Activated CD4-positive, alpha-beta T cell treated with anti-CD3 and anti-CD28 coated beads, Interleukin-2, amount 50 U/mL, for 4 hours (primary cell): ENCODE results near the gene EGF.
"Not testable (repeated sequence)": the region's sequence is repeated elsewhere in the genome, so short reads cannot be mapped to it uniquely, and the experiment has no call there.

ENCODE experiments used
- DNase-seq, 2 experiments: peaks; one replicate each; pipeline ENCODE4 v3.0.0-alpha.2; 2020

The EGF gene

DNA sequence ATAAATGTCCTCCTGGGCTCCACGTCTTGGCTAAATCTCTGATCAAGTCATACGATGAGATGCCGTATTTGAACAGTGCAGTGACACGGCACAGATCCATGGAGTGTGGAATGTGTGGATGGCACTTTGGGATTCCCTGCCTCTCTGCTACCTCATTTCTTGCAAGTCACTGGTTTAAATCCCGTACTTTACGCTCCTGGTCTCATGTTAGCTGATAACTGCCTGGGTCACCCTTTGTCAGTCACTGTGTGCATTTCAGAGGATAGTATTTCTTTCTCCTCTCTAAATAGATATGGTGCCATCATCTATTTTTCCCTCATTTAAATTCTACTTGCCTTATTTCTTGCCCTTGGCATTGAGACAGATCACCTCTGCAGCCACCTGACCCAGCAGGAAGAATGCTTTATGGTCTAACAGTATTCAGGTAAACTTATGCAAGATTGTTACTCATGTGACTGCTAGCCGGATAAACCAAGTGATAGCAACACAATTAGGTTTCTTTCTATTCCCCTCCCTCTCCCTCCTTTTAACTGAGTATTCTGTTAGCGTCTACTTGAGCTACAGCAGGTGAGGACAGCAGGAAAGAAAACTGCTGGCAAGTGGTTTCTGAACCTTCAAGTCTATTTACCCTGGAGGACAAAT, 2.8 kb downstream of the EGF start:
- DNase-seq = no peak

DNA sequence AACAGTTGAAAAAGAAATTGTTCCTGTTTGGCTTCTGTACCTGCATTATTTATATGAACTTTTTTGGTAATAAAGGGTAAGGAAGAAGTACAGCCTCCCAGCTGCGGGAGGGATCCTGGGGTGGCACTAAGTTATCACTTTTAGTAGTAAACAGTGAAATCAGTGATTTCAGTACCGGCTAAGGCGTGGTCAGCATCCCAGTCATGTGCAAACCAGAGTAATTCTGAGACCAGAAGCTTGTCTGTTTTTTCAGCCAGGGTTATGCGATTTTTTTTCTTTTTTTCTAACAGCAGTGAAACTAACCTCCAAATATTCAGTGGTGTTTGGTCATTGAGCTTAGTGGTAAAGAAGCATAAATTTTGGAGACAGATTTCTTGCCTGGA, 3.3 kb downstream of the EGF start:
- DNase-seq = no peak

DNA sequence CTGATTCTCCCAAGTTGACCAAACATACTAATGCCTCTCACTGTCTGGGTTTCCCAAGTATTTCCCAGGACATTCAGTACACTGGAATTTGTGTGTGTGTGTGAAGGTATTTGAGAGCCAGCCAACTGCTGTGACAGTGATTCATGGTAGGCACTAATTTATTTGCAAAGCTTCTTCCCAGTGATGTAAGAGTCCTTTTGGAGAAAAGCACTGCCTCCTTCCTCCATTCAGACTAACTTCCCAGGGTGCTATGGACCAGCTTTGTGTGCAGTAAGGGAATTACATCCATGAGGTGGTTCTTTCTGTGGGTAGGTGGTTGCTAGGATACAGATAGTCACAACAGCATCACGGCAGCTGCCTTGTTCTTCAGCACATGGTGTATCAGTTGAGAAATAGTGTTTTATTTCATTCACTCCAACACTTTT, 8.7 kb downstream of the EGF start:
- no peak for DNase-seq

DNA sequence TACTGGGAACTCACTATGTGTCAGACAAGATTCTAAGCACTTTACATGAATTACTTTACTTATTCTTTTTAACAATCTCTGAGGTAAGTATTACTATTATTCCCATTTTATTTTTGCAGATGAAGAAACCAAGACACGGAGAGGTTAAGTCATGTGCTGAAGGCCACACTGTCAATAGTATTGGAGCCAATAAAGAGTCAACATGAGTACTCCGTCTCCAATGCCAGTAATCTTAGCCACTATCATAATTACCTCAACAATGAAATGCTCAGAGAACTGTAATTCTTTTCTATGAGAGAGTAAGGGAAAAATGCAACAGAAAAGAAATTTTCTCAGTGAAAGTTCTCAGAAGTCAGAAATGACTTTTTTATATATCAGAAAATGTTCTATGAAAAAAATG, 12.7 kb downstream of the EGF start:
- DNase-seq = no peak

DNA sequence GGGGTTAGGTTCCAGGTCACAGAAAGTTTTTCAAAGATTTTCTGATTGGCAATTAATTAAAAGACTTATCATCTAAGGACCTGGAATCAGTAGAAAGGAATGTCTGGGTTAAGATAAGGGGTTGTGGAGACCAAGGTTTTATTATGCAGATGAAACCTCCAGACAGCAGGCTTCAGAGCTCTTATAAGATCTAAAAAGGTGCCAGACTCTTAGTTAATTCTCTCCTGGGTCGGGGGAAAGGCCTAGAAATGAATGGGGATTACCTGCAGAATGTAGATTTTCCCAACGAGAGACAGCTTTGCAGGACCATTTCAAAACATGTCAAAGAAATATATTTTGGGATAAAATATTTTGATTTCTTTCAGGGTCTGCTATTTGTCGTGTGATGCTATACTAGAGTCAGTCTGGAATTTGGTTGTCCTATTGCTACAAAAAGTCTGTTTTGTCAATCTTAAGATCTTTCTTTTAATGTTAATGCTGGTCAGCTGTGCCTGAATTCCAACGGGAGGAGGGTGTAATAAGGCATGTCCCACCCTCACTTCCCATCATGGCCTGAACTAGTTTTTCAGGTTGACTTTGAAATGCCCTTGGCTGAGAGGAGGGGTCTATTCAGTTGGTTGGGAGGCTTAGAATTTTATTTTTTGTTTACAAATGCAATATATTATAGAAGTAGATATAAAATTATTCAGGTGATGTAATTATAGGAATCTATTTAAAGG, 15.8 kb downstream of the EGF start:
- no peak for DNase-seq

DNA sequence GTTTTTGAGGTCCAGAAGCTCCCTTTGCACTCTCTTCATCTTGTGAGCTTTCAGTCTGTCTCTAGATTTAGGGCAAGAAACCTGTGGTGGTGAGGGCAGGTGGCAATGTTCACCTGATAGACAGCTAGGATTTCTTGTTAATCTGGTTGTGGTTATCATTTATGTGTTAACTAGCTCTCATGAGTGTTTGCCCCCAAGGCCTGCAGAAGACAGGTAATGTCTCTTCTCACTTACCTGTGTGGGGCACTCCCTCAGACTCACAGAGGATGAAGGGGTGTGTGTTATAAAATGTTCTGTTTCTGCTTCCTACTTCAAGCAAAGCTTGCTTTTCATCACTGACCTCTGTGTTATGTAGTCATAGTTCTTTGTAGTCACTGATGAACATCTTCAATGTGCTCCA, 17.8 kb downstream of the EGF start:
- no peak for DNase-seq

DNA sequence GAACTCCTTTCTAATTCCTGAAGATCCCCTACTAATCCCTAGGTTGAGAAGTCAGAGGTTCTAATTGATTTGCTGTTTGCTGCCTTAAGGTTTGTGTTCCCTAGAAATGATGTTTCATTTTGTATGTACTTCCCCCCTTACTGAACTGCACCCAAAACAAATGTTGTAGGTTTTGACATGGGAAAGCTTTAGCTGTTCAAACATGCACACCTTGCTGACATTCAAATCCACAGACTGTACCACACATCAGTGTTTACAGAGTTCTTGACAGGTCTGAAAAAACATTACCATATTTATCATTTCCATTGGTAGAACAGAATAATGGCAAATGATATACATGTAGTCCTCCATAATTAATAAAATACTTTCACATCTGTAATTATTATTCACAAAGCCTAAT, 18.2 kb downstream of the EGF start:
- DNase-seq = no peak

DNA sequence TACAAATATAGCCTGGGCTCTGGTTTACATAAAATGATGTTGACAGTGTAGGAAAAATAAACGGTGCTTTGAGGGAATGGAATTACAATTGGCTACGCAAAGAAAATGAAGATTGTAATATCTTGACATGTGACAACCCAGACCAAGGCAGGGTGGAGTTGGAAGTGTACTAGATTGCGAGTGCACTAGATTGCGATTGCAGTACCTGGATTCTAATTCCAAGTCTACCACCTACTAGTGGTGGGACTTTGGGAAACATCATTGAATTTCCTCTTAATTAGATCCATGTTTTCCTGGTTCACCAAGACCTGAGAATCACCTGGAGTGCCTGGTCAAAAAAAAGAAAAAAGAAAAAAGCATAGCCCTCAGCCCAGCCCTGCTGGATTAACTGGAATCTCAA, 18.6 kb downstream of the EGF start:
- DNase-seq = no peak

DNA sequence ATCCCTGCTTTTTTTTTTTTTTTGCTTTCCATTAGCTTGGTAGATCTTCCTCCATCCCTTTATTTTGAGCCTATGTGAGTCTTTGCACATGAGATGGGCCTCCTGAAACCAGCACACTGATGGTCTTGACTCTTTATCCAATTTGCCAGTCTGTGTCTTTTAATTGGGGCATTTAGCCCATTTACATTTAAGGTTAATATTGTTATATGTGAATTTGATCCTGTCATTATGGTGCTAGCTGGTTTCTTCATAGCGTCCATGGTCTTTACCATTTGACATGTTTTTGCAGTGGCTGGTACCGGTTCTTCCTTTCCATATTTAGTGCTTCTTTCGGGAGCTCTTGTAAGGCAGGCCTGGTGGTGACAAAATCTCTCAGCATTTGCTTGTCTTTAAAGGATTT, 24.7 kb downstream of the EGF start:
- not testable (repeated sequence) for DNase-seq

DNA sequence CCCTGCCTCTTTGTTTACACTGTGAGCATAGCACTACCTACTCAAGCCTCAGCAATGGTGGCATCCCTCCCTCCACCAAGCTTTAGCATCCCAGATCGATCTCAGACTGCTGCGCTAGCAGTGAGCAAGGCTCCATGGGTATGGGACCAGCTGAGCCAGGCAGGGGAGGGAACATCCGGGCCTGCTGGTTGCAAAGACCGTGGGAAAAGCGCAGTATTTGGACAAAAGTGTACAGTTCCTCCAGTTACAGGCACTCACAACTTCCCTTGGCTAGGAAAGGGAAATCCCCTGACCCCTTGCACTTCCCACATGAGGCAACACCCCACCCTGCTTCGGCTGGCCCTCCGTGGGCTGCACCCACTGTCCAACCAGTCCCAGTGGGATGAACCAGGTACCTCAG, 26.5 kb downstream of the EGF start:
- DNase-seq = no peak

DNA sequence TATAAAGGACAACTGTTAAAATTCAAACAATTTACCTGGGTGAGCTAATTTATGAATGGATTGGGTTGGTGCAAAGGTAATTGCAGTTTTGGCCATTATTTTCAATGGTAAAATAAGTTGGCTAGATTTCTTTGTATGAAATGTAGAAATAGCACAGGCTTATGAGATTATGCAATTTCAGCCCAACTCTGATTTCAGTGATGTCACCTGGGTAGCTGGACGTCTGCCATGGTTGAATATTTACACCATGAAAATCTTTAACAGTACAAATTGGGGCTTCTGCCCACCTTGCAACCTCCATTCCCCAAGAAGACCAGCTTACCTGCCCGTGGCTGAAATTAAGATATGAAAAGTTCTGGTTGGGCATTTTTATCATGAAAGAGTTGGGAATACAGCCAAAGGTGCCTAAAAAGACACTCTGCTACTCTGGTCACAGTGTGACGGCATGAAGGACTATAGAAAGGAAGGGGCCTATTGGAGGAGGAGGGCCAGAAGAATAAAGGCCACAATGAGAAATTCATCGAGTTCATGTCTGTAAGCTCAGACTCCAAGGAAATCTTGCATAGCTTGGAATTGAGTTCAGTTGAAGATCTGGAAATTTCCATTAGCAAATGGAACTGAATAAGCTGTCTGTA, 29.7 kb downstream of the EGF start:
- no peak for DNase-seq

DNA sequence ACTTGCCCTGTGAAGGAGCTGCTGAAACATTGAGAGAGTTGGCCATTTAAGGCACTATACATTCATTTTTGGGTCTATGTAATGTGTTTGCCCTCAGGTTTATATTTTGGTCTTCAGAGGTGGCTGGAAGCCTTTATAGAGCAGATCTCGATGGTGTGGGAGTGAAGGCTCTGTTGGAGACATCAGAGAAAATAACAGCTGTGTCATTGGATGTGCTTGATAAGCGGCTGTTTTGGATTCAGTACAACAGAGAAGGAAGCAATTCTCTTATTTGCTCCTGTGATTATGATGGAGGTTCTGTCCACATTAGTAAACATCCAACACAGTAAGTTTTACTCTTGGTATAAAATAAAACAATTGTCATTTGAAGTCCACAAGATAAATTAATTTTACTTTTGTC, 31.1 kb downstream of the EGF start:
- no peak for DNase-seq

DNA sequence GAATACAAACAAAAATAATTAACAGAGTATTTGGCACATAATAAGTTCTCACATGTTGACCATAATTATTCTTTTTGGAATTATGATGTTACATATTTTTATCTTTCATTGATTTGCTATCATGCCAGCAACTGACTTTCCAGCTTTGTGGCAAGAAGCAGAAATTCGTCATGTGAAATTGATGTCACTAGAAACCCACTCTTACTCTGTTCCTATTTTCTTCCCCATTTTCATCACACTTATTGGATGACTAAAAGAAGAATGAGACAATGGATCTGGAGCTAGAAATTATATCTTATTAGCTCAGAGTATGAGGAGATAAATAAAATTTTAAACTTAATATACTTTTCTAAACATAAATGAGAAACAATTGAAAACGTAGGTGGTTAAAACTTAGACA, 31.9 kb downstream of the EGF start:
- no peak for DNase-seq

DNA sequence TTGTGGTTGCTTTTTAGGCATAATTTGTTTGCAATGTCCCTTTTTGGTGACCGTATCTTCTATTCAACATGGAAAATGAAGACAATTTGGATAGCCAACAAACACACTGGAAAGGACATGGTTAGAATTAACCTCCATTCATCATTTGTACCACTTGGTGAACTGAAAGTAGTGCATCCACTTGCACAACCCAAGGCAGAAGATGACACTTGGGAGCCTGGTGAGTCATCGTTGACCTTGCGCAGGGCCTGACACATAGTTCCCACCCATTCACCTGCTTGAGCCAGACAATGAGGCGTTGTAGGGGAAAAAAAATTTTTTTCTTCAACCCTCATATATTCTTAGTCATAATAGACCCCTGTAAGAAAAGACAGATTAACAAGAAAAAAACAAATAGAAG, 32.4 kb downstream of the EGF start:
- DNase-seq = peak in 1 of 2 experiments; percentile 2

DNA sequence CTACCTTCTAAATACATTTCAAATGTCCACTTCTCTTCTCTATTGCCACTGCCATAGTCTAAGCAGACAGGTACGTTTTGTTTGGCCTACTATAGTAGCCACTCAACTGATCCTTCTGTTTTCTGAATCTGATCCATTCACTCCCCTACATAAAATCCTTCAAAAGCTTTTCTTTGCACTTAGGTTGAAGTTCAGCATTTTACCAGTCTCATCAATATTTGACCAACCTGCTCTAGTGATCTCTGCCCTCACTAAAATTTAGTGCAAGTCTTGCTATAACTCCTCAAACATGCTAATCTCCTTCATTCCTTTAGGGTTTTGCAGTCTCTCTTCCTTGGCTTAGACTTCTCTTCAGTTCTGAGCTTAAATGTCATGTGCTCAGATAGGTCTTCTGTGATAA, 33.4 kb downstream of the EGF start:
- no peak for DNase-seq

DNA sequence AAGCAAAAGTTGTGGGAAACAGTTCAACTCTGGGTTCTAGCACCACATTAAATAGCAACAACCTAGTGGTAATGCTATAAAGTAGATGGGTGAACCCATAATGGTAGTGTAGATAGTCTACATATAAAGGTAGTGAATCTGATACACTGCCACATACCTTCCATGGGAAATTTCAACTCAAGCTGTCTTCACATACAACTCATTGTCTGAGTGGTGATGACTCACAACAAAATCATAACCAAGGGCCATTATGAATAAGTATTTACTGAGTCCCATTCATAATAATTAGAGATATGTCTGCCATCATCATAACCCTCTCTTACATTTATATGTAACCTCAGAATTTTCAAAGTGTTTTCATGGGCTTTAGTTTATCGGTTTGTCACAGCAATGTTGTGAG, 34.8 kb downstream of the EGF start:
- no peak for DNase-seq

DNA sequence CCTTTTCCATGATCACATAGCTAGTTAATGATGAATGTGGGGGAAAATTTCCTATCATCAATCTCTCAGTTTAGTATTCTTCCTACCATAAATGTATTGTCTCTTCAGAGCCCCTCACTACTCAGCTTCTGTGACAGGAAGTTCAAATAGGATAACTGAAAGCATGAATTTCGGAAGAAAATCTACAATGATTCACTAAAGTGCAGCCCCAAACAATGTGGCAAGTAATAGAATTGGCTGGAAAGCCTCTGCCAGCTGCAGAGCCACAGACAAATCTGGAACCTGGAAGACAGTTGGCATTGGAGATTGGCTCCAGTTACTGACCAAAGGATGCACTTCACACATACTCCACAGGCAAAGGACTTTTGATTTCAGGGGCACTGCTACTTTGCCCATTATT, 35.2 kb downstream of the EGF start:
- DNase-seq = no peak

DNA sequence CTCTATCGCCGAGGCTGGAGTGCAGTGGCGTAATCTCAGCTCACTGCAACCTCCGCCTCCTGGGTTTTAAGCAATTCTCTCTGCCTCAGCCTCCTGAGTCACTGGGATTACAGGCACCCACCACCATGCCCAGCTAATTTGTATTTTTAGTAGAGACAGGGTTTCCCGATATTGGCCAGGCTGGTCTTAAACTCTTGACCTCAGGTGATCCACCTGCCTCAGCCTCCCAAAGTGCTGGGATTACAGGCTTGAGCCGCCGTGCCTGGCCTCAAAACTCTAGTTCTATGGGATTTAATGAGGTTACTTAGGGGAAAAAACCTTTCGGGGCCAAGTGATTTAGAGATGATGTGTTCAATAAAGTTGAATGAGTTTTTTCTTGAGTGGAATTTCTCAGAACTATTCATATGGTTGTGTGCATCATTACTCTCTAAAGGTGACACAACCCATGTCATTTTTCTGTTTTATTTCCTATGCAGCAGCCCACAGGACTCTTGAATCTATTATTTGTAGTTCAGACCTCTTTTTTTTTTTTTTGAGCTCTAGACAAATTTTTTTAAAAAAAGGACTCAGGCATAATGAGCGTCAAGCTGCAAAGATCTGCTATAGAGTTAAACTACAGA, 36.5 kb downstream of the EGF start:
- not testable (repeated sequence) for DNase-seq

DNA sequence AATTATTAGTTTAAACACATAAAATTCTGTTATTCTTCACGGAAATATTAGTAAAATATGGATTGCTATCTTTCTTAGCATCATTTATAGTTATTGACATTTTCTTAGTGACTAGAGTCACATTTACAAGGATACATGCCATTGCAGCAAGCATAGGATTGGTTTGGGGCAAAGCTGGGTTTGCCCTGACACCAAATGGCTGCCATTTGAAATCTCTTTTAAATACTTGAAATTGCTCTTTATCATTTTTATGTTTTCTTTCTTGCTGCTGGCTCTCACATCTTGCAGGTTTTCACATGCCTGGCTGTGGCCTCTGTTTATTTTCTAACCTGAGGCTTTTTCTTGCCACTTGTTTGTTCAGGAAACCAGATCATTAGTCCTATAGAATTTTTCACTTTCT, 39.9 kb downstream of the EGF start:
- DNase-seq = no peak

DNA sequence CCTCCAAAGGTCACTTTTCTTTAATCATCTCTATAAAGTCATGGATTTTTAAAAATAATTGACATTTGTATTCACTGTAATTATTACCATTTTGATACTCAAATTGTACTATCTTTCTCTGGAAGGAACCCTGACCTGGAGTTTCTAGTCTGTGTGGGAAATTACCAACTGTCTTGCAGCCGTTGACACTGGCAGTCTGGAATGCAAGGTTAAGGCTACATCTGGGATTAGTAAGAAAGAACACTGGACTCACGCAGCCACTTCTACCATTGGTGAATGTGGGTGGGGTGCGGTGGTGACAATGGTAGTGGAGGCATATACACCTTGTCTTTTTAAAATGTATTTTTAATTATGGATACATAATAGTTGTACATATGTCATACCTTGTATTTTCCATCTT, 40.9 kb downstream of the EGF start:
- no peak for DNase-seq

DNA sequence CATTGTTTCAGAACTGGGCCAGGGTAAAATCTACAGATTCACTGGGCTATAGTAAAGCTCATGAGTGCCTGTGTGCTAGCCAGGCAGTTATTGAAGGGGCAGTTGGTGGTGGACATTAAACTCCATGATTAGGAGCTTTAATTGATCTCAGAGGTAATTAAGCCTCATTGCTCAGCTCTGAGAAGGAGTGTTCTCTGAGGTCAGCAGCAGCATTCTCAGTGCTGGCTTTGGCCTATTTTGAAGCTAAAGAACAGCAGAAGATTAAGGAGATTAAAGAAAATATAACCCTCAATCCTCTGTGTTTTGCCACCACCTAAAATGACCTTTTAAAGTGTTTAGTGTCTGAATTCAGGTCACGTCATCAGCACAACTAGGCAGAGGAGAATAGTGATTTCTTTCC, 42.5 kb downstream of the EGF start:
- DNase-seq = no peak

DNA sequence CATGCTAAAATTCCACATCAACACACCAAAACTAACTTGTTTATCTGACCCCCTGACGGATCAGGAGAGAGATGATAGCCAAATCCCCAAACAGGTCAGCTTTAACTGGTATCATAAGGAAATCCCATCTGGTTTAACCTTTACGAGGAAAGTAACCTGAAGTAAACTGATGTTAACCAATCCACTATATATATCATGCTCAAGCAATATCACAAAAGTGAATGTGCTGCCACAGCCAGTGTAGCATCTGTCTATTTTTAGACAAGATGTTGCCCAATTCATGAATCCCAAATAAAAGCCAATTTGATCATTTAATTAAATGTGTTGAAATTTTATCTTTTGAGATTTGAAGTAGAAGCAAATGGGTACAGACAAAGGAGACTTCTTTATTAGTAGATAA, 44.5 kb downstream of the EGF start:
- no peak for DNase-seq

DNA sequence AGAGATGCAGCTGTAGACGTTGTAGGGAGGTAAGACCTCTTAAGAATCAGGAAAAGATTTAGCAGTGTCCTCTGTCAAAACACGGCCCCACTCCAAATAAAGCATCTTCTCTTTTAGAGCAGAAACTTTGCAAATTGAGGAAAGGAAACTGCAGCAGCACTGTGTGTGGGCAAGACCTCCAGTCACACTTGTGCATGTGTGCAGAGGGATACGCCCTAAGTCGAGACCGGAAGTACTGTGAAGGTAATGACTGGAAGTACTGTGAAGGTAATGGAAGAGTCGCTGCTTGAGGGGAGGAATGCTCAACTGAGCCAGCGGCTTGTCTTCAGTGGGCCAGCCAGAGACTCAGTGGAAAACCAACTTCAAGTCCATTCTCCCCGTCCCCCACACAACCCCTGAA, 46.5 kb downstream of the EGF start:
- DNase-seq = no peak

DNA sequence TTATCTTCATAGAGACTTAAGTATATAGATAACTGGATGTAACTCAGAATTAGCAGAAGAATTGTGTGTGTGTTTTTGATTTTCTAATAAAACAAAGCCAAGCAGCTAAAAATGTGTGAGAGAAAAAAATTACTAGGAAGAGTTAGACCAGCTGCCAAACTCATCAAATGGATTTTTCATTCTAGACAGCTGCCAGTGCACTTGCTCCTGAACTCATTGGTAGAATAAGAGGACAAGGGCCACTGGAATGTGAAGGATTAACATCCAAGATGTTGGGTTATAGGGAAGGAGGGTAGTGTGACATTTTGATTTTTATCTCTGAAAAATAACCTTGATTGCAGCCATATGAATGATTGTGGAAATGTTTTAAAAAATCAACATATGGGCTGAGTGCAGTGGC, 49.7 kb downstream of the EGF start:
- DNase-seq = no peak
